HepG2 (cell line): ENCODE measurements around the gene WNT1. TPM values are rescaled to one million over a fixed set of nuclear protein-coding genes. Genes with fewer than 3 reads are reported as not detected.
A peak's percentile ranks its signal among the peaks of the same experiment; 100 is the strongest.

Experiments
- ATF7-NPFF ChIP-seq: sonication (generic); formaldehyde crosslinking; IDR thresholded peaks from 2 replicates; pipeline ENCODE4 v1.8.1; 2023; ENCODE audit warnings: mild to moderate bottlenecking, low read depth, missing genetic modification reagents, moderate library complexity
- FOXC1 ChIP-seq: sonication (generic); formaldehyde crosslinking; IDR thresholded peaks from 2 replicates; pipeline ENCODE4 v1.8.0; 2022; ENCODE audit warnings: mild to moderate bottlenecking, missing genetic modification reagents, borderline replicate concordance
- KMT2B ChIP-seq: IDR thresholded peaks from 2 replicates; pipeline ENCODE4 v1.6.1; 2016; ENCODE audit warnings: missing genetic modification reagents, missing compliant biosample characterization
- RFXAP ChIP-seq: sonication (generic); formaldehyde crosslinking; IDR thresholded peaks from 2 replicates; pipeline ENCODE4 v1.4.0; 2020; ENCODE audit warnings: missing genetic modification reagents, borderline replicate concordance
- ZFP1 ChIP-seq: IDR thresholded peaks from 2 replicates; pipeline ENCODE4 v1.6.1; 2016
- ZFY ChIP-seq: sonication (generic); formaldehyde crosslinking; IDR thresholded peaks from 2 replicates; pipeline ENCODE4 v1.4.0; 2020; ENCODE audit warnings: missing genetic modification reagents
- ZIK1 ChIP-seq: sonication (generic); formaldehyde crosslinking; IDR thresholded peaks from 2 replicates; pipeline ENCODE4 v1.5.0; 2020; ENCODE audit warnings: mild to moderate bottlenecking, low read depth, missing genetic modification reagents, borderline replicate concordance
- ZNF138 ChIP-seq: sonication (generic); formaldehyde crosslinking; IDR thresholded peaks from 2 replicates; pipeline ENCODE4 v1.5.0; 2020; ENCODE audit warnings: mild to moderate bottlenecking, low read depth, missing genetic modification reagents
- ZNF296 ChIP-seq: sonication (generic); formaldehyde crosslinking; conservative IDR thresholded peaks from 2 replicates; pipeline ENCODE4 v1.5.0; 2020; ENCODE audit warnings: mild to moderate bottlenecking, missing genetic modification reagents
- ZNF382 ChIP-seq: sonication (generic); formaldehyde crosslinking; IDR thresholded peaks from 2 replicates; pipeline ENCODE4 v1.5.0; 2020; ENCODE audit warnings: missing genetic modification reagents, mild to moderate bottlenecking, borderline replicate concordance
- ZNF567 ChIP-seq: sonication (generic); formaldehyde crosslinking; IDR thresholded peaks from 2 replicates; pipeline ENCODE4 v1.8.1; 2023; ENCODE audit warnings: mild to moderate bottlenecking, missing genetic modification reagents, borderline replicate concordance
- ZNF781 ChIP-seq: sonication (generic); formaldehyde crosslinking; IDR thresholded peaks from 2 replicates; pipeline ENCODE4 v1.5.1; 2020; ENCODE audit warnings: borderline replicate concordance, mild to moderate bottlenecking, missing genetic modification reagents; ENCODE audit errors: not compliant biosample characterization
- polyA plus RNA-seq, 8 experiments: library from polyadenylated mRNA; depleted of rRNA in 3 of 8; stranded (reverse) in 7 of 8; unstranded in 1 of 8; fragments of >200 nt; fragmentation: Illumina TruSeq in 4 of 8; extraction: Trizol in 4 of 8; gene quantifications; 2 replicates each; pipeline versions ENCODE4 v1.2.1 to v1.2.3, GENCODE V29; 2011 to 2016; ENCODE audit warnings: low read depth in 4 of 8, missing spikeins in 1 of 8, mixed read lengths in 1 of 8; ENCODE audit not compliant: insufficient read depth in 1 of 8
- total RNA-seq, 5 experiments: library from RNA; depleted of rRNA; stranded (reverse); fragments of >200 nt; fragmentation: Illumina TruSeq; extraction: Trizol; gene quantifications; 2 replicates each; pipeline ENCODE4 v1.2.3, GENCODE V29; 2016; ENCODE audit warnings: low read depth in 1 of 5
- TF ChIP-seq, protein P1 (sequence below): sonication (generic); formaldehyde crosslinking; IDR thresholded peaks from 2 replicates; pipeline ENCODE4 v1.4.0; 2020; ENCODE audit warnings: low read depth, missing genetic modification reagents
- TF ChIP-seq, protein P2 (sequence below): sonication (generic); formaldehyde crosslinking; conservative IDR thresholded peaks from 2 replicates; pipeline ENCODE4 v1.4.0; 2020; ENCODE audit warnings: missing genetic modification reagents
- TF ChIP-seq, protein P3 (sequence below): sonication (generic); formaldehyde crosslinking; IDR thresholded peaks from 2 replicates; pipeline ENCODE4 v1.8.1; 2022; ENCODE audit warnings: mild to moderate bottlenecking, missing genetic modification reagents
- TF ChIP-seq, protein P4 (sequence below): sonication (generic); formaldehyde crosslinking; IDR thresholded peaks from 2 replicates; pipeline ENCODE4 v1.4.0; 2020; ENCODE audit warnings: mild to moderate bottlenecking, low read depth, missing genetic modification reagents
- TF ChIP-seq, protein P5 (sequence below): fragments of 450-650 bp; IDR thresholded peaks from 2 replicates; pipeline ENCODE4 v1.6.1; 2017
- TF ChIP-seq, protein P6 (sequence below): IDR thresholded peaks from 2 replicates; pipeline ENCODE4 v1.6.1; 2016; ENCODE audit warnings: missing genetic modification reagents, missing compliant biosample characterization

WNT1 gene
- total and polyA plus RNA-seq, 2 of the 13 experiments (the other 11 are each of a cell fraction or from before 2014, with no cell fraction given) = not detected

DNA sequence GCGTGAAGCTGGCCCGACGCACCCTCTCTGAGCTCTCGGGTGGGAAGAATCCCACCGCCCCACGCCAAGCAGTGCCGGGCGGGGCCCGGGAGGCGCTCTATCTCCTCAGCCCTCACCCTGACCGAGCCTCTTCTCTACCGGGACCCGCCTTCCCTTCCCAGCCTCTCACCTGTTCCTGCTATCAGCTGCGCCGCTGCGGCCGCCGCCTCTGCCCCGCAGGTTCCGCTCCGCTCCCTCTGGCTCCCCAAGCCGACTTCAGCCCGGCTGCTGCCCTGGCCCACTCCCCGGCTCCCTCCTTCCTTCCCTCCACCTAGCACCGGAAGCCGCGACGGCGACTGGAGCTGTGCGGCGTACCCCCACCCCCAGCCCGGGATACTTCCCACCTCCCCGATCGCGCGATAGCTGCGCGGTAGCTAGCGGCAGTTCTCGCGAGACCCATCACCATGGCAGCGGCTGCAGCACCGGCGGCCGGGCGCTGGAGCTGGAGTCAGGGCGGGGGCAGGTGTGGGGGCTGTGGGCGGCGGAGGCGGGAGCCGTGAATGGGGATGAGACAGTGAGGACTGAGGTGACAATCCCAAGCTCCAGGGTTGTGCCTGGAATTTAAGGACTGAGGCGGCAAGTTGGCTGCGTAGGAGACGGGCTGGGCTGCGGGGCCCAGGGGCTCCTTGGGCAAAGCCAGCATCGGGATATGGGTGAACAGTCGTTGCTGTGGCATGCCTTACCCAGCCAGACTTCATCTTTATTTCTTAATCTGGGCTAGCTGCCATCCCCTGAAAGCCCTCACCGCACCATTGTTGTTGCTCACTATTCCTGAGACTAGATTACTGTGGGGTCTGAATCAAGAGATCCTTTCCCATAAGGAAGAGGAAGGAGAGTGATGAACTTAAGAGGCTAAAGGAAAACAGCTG, 20.7 kb upstream of the WNT1 start, which contains the start of gene ARF3 (continued):
- TF ChIP-seq, protein P1, sequence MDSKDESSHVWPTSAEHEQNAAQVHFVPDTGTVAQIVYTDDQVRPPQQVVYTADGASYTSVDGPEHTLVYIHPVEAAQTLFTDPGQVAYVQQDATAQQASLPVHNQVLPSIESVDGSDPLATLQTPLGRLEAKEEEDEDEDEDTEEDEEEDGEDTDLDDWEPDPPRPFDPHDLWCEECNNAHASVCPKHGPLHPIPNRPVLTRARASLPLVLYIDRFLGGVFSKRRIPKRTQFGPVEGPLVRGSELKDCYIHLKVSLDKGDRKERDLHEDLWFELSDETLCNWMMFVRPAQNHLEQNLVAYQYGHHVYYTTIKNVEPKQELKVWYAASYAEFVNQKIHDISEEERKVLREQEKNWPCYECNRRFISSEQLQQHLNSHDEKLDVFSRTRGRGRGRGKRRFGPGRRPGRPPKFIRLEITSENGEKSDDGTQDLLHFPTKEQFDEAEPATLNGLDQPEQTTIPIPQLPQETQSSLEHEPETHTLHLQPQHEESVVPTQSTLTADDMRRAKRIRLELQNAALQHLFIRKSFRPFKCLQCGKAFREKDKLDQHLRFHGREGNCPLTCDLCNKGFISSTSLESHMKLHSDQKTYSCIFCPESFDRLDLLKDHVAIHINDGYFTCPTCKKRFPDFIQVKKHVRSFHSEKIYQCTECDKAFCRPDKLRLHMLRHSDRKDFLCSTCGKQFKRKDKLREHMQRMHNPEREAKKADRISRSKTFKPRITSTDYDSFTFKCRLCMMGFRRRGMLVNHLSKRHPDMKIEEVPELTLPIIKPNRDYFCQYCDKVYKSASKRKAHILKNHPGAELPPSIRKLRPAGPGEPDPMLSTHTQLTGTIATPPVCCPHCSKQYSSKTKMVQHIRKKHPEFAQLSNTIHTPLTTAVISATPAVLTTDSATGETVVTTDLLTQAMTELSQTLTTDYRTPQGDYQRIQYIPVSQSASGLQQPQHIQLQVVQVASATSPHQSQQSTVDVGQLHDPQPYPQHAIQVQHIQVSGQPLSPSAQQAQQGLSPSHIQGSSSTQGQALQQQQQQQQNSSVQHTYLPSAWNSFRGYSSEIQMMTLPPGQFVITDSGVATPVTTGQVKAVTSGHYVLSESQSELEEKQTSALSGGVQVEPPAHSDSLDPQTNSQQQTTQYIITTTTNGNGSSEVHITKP (CRISPR knock-in tag) = peak; percentile 52; the same call in 1 of the 2 replicates
- TF ChIP-seq FOXC1 (CRISPR knock-in tag) (peak; percentile 85; the same call in 1 of the 2 replicates), ZNF781 (CRISPR knock-in tag) (peak; percentile 66), ZNF382 (CRISPR knock-in tag) (no peak), KMT2B (peak; percentile 65), ZNF138 (0 out of 2 replicates have a peak, but pooled peaks have one; percentile 4), RFXAP (CRISPR knock-in tag) (peak; percentile 69; the same call in 1 of the 2 replicates), ZNF296 (CRISPR knock-in tag) (no peak), ZFY (peak; percentile 63), ZFP1 (CRISPR knock-in tag) (0 out of 2 replicates have a peak, but pooled peaks have one; percentile 43), ZNF567 (CRISPR knock-in tag) (no peak), ZIK1 (CRISPR knock-in tag) (no peak), ATF7-NPFF (CRISPR knock-in tag) (0 out of 2 replicates have a peak, but pooled peaks have one; percentile 60)
- TF ChIP-seq, protein P2, sequence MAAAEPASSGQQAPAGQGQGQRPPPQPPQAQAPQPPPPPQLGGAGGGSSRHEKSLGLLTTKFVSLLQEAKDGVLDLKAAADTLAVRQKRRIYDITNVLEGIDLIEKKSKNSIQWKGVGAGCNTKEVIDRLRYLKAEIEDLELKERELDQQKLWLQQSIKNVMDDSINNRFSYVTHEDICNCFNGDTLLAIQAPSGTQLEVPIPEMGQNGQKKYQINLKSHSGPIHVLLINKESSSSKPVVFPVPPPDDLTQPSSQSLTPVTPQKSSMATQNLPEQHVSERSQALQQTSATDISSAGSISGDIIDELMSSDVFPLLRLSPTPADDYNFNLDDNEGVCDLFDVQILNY (CRISPR knock-in tag) = no peak
- TF ChIP-seq, protein P3, sequence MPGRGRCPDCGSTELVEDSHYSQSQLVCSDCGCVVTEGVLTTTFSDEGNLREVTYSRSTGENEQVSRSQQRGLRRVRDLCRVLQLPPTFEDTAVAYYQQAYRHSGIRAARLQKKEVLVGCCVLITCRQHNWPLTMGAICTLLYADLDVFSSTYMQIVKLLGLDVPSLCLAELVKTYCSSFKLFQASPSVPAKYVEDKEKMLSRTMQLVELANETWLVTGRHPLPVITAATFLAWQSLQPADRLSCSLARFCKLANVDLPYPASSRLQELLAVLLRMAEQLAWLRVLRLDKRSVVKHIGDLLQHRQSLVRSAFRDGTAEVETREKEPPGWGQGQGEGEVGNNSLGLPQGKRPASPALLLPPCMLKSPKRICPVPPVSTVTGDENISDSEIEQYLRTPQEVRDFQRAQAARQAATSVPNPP (CRISPR knock-in tag) = no peak
- TF ChIP-seq, protein P4, sequence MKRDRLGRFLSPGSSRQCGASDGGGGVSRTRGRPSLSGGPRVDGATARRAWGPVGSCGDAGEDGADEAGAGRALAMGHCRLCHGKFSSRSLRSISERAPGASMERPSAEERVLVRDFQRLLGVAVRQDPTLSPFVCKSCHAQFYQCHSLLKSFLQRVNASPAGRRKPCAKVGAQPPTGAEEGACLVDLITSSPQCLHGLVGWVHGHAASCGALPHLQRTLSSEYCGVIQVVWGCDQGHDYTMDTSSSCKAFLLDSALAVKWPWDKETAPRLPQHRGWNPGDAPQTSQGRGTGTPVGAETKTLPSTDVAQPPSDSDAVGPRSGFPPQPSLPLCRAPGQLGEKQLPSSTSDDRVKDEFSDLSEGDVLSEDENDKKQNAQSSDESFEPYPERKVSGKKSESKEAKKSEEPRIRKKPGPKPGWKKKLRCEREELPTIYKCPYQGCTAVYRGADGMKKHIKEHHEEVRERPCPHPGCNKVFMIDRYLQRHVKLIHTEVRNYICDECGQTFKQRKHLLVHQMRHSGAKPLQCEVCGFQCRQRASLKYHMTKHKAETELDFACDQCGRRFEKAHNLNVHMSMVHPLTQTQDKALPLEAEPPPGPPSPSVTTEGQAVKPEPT (CRISPR knock-in tag) = peak; percentile 66; the same call in 1 of the 2 replicates
- TF ChIP-seq, protein P5, sequence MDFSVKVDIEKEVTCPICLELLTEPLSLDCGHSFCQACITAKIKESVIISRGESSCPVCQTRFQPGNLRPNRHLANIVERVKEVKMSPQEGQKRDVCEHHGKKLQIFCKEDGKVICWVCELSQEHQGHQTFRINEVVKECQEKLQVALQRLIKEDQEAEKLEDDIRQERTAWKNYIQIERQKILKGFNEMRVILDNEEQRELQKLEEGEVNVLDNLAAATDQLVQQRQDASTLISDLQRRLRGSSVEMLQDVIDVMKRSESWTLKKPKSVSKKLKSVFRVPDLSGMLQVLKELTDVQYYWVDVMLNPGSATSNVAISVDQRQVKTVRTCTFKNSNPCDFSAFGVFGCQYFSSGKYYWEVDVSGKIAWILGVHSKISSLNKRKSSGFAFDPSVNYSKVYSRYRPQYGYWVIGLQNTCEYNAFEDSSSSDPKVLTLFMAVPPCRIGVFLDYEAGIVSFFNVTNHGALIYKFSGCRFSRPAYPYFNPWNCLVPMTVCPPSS = no peak
- TF ChIP-seq, protein P6, sequence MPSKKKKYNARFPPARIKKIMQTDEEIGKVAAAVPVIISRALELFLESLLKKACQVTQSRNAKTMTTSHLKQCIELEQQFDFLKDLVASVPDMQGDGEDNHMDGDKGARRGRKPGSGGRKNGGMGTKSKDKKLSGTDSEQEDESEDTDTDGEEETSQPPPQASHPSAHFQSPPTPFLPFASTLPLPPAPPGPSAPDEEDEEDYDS = peak; percentile 72; the same call in 1 of the 2 replicates
